OCI-LY7 (cell line): ENCODE results near the gene TRAF4.

ENCODE experiments used
- EZH2phosphoT487 ChIP-seq: fragments of 200-600 bp; sonication (generic); IDR thresholded peaks from 2 replicates; pipeline ENCODE4 v1.6.1; 2018; ENCODE audit warnings: low read depth, borderline replicate concordance, mild to moderate bottlenecking, mixed run types, antibody characterized with exemption, low read length, moderate library complexity, mixed read lengths
- TF ChIP-seq, protein P1 (sequence below): fragments of 200-600 bp; sonication (generic); conservative IDR thresholded peaks from 2 replicates; pipeline ENCODE4 v1.5.1; 2014; ENCODE audit warnings: mild to moderate bottlenecking, antibody characterized with exemption, low read length, moderate library complexity, mixed read lengths

DNA sequence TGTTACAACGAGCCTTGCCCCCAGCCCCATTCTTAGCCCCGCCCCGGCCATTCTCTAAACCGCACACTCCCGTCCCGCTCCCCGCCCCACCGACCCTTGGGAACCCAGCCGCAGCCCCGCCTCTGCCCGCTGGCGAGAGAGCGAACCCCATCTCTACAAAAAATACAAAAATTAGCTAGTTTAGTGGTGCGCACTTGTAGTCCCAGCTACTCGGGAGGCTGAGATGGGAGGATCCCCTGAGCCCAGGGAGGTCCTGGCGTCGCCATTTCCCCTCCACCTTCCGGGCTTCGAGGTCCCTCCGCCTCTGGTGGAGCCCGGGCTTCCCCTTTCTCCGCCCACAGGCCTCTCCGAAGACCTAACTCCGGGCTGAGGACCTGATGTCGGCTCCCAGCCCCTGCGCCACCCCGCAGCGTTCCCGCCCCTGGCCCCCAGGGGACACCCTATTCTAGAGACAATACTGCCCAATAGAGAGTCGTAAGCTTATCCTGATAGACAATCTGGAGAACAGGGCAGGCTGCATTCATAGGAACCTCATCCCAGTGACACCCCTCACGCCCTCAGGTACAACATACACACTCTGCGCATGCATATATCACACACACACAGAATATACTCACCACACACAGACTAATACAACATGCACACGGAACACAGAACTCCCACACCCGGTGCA, 31.6 kb upstream of the TRAF4 start:
- TF ChIP-seq, protein P1, sequence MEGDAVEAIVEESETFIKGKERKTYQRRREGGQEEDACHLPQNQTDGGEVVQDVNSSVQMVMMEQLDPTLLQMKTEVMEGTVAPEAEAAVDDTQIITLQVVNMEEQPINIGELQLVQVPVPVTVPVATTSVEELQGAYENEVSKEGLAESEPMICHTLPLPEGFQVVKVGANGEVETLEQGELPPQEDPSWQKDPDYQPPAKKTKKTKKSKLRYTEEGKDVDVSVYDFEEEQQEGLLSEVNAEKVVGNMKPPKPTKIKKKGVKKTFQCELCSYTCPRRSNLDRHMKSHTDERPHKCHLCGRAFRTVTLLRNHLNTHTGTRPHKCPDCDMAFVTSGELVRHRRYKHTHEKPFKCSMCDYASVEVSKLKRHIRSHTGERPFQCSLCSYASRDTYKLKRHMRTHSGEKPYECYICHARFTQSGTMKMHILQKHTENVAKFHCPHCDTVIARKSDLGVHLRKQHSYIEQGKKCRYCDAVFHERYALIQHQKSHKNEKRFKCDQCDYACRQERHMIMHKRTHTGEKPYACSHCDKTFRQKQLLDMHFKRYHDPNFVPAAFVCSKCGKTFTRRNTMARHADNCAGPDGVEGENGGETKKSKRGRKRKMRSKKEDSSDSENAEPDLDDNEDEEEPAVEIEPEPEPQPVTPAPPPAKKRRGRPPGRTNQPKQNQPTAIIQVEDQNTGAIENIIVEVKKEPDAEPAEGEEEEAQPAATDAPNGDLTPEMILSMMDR, result peak; percentile 31; the same call in 1 of the 2 replicates
- no peak for TF ChIP-seq EZH2phosphoT487
